HepG2 (cell line): ENCODE measurements around the gene TEX51. TPM values are rescaled to one million over a fixed set of nuclear protein-coding genes. Genes with fewer than 3 reads are reported as not detected.
A peak's percentile ranks its signal among the peaks of the same experiment; 100 is the strongest.

ENCODE experiments used
- ATAC-seq: fragments of 200-7000 bp; cut with Tn5 transposase; 3 replicates; pipeline ENCODE4 v1.9.1; 2020; ENCODE audit warnings: mild to moderate bottlenecking, moderate library complexity
- BruUV-seq: library from RNA; stranded (reverse); fragments of 400-500 nt; replicated peaks from 2 replicates; lab custom pipeline; 2021; lab: Mats Ljungman, UMichigan
- CTCF ChIA-PET: fragments of 300-600 bp; formaldehyde crosslinking; extraction: SDS; loops from one replicate; lab custom pipeline; 2021; ENCODE audit warnings: low total read pairs, inconsistent platforms, low intra/inter-chr PET ratio; lab: Yijun Ruan, JAX
- POLR2A ChIA-PET: fragments of 350-600 bp; sonication (Branson Sonifier 250); formaldehyde crosslinking; loops from one replicate; lab custom pipeline; 2020; ENCODE audit warnings: antibody characterized with exemption, inconsistent platforms; lab: Yijun Ruan, JAX
- DNase-seq: peaks from one replicate; pipeline ENCODE4 v3.0.0-alpha.2; 2015; ENCODE audit warnings: low spot score
- FAIRE-seq: peaks from 3 replicates; lab custom pipeline; 2011; peaks lifted over from hg19 to GRCh38; lab: Jason Lieb, UNC
- H2AFZ ChIP-seq: one replicate; pipeline ENCODE4 v1.6.1; 2011; ENCODE audit warnings: low read length, inconsistent platforms
- H3K27ac ChIP-seq: fragments of 300-600 bp; 3 replicates; pipeline ENCODE4 v1.8.0; 2011; ENCODE audit warnings: mixed run types, mild to moderate bottlenecking, mixed read lengths, low read length, inconsistent platforms; ENCODE audit not compliant: insufficient read depth; ENCODE audit errors: extremely low read length
- H3K27me3 ChIP-seq, 2 experiments: fragments of 200-600 bp in 1 of 2; 2 replicates in 1 of 2; 3 replicates in 1 of 2; pipeline versions ENCODE4 v1.6.0 to v1.8.0; 2011; ENCODE audit warnings: low read length in 2 of 2, mild to moderate bottlenecking in 2 of 2, moderate library complexity in 2 of 2, inconsistent platforms in 1 of 2; ENCODE audit not compliant: insufficient read depth in 2 of 2, control insufficient read depth in 1 of 2
- H3K36me3 ChIP-seq, 2 experiments: fragments of 200-600 bp in 1 of 2; replicated peaks in 1 of 2; 2 replicates in 1 of 2; 3 replicates in 1 of 2; pipeline versions ENCODE4 v1.5.1 to v1.8.0; 2011; ENCODE audit warnings: low read length in 2 of 2, inconsistent platforms in 1 of 2; ENCODE audit not compliant: insufficient read depth in 2 of 2, control insufficient read depth in 1 of 2
- H3K4me1 ChIP-seq: 2 replicates; pipeline ENCODE4 v1.5.1; 2012; ENCODE audit warnings: low read length, inconsistent platforms; ENCODE audit not compliant: insufficient read depth
- H3K4me2 ChIP-seq: 2 replicates; pipeline ENCODE4 v1.6.0; 2011; ENCODE audit warnings: low read depth, low read length, inconsistent platforms
- H3K4me3 ChIP-seq, 3 experiments: fragments of 200-600 bp in 1 of 3; sonication (generic), shearing (Covaris generic) in 1 of 3; replicated peaks in 1 of 3; 2 replicates each; pipeline ENCODE4 v1.5.1; 2011 to 2016; ENCODE audit warnings: low read length in 3 of 3, inconsistent platforms in 2 of 3, low read depth in 2 of 3, mild to moderate bottlenecking in 2 of 3, control low read depth in 1 of 3, mixed read lengths in 1 of 3; ENCODE audit not compliant: insufficient read depth in 1 of 3
- H3K79me2 ChIP-seq: one replicate; pipeline ENCODE4 v1.6.1; 2011; ENCODE audit warnings: low read length, inconsistent platforms; ENCODE audit not compliant: insufficient read depth
- H3K9ac ChIP-seq: 2 replicates; pipeline ENCODE4 v1.6.0; 2011; ENCODE audit warnings: mild to moderate bottlenecking, low read depth, low read length, inconsistent platforms; ENCODE audit not compliant: insufficient read depth
- H3K9me3 ChIP-seq: 2 replicates; pipeline ENCODE4 v1.5.1; 2012; ENCODE audit warnings: mild to moderate bottlenecking, low read length
- H4K20me1 ChIP-seq: 2 replicates; pipeline ENCODE4 v1.6.0; 2011; ENCODE audit warnings: inconsistent platforms, mild to moderate bottlenecking, low read length, moderate library complexity; ENCODE audit not compliant: insufficient read depth
- ARNTL ChIP-seq: sonication (generic); formaldehyde crosslinking; IDR thresholded peaks from 2 replicates; pipeline ENCODE4 v1.4.0; 2020; ENCODE audit warnings: mild to moderate bottlenecking, missing genetic modification reagents
- ATF1 ChIP-seq: IDR thresholded peaks from 2 replicates; pipeline ENCODE4 v1.6.1; 2016; ENCODE audit warnings: mild to moderate bottlenecking, control low read depth
- DMAP1 ChIP-seq: IDR thresholded peaks from 2 replicates; pipeline ENCODE4 v1.6.1; 2016
- FLYWCH1 ChIP-seq: sonication (generic); formaldehyde crosslinking; IDR thresholded peaks from 2 replicates; pipeline ENCODE4 v1.8.1; 2023; ENCODE audit warnings: mild to moderate bottlenecking, missing genetic modification reagents
- NFE2 ChIP-seq: sonication (generic); formaldehyde crosslinking; IDR thresholded peaks from 2 replicates; pipeline ENCODE4 v1.4.0; 2020; ENCODE audit warnings: missing genetic modification reagents
- NFE2L2 ChIP-seq: fragments of 150-350 bp; IDR thresholded peaks from 2 replicates; pipeline ENCODE4 v1.6.1; 2014; ENCODE audit warnings: low read length
- NR2F6 ChIP-seq, 2 experiments: IDR thresholded peaks; 2 replicates each; pipeline ENCODE4 v1.6.1; 2016; ENCODE audit warnings: antibody characterized with exemption in 1 of 2, mild to moderate bottlenecking in 1 of 2
- PHF20 ChIP-seq: sonication (generic); formaldehyde crosslinking; IDR thresholded peaks from 2 replicates; pipeline ENCODE4 v1.5.0; 2020; ENCODE audit warnings: mild to moderate bottlenecking, missing genetic modification reagents
- RCOR2 ChIP-seq: IDR thresholded peaks from 2 replicates; pipeline ENCODE4 v1.6.1; 2016; ENCODE audit warnings: missing biosample characterization, missing genetic modification reagents
- RORA ChIP-seq: sonication (generic); formaldehyde crosslinking; IDR thresholded peaks from 2 replicates; pipeline ENCODE4 v1.5.0; 2020; ENCODE audit warnings: mild to moderate bottlenecking, missing genetic modification reagents, moderate library complexity
- SUZ12 ChIP-seq: fragments of 150-350 bp; IDR thresholded peaks from 2 replicates; pipeline ENCODE4 v1.6.1; 2014; ENCODE audit warnings: low read depth, low read length
- U2AF2 ChIP-seq: fragments of 200-400 bp; formaldehyde crosslinking; IDR thresholded peaks from 2 replicates; pipeline ENCODE4 v1.6.1; 2017; ENCODE audit warnings: low read depth, mild to moderate bottlenecking, low read length
- ZKSCAN1 ChIP-seq: fragments of 150-350 bp; IDR thresholded peaks from 2 replicates; pipeline ENCODE4 v1.6.1; 2014; ENCODE audit warnings: low read length
- ZMAT3 ChIP-seq: sonication (generic); formaldehyde crosslinking; conservative IDR thresholded peaks from 2 replicates; pipeline ENCODE4 v1.7.0; 2021; ENCODE audit warnings: missing genetic modification reagents
- ZNF329 ChIP-seq: sonication (generic); formaldehyde crosslinking; IDR thresholded peaks from 2 replicates; pipeline ENCODE4 v1.9.0; 2021; ENCODE audit warnings: low read depth, mild to moderate bottlenecking, missing genetic modification reagents
- ZNF382 ChIP-seq: sonication (generic); formaldehyde crosslinking; IDR thresholded peaks from 2 replicates; pipeline ENCODE4 v1.5.0; 2020; ENCODE audit warnings: missing genetic modification reagents, mild to moderate bottlenecking, borderline replicate concordance
- ZNF776 ChIP-seq: sonication (generic); formaldehyde crosslinking; IDR thresholded peaks from 2 replicates; pipeline ENCODE4 v1.4.0; 2020; ENCODE audit warnings: mild to moderate bottlenecking, missing genetic modification reagents
- ZZZ3 ChIP-seq: sonication (generic); formaldehyde crosslinking; IDR thresholded peaks from 2 replicates; pipeline ENCODE4 v1.4.0; 2020; ENCODE audit warnings: missing genetic modification reagents, mild to moderate bottlenecking, borderline replicate concordance
- WGBS: methylation state at CpG from one replicate; pipeline ENCODE4 v1.1.6; 2017; ENCODE audit warnings: low lambda C conversion rate; 5-methylcytosine and 5-hydroxymethylcytosine counted together
- in situ Hi-C: cut with HindIII; loops from 2 replicates; pipeline ENCODE4 v1.10.0; 2017; ENCODE audit warnings: low pct_unique_long_range_greater_than_20kb; ENCODE audit not compliant: extremely low pct_ligation_motif_present
- intact Hi-C: fragments of 100-400 bp; cut with micrococcal nuclease; formaldehyde crosslinking; loops from one replicate; pipeline ENCODE4 v1.10.0; 2022; ENCODE audit not compliant: unreplicated experiment
- polyA plus RNA-seq, 8 experiments: library from polyadenylated mRNA; depleted of rRNA in 3 of 8; stranded (reverse) in 7 of 8; unstranded in 1 of 8; fragments of >200 nt; fragmentation: Illumina TruSeq in 4 of 8; extraction: Trizol in 4 of 8; gene quantifications; 2 replicates each; pipeline versions ENCODE4 v1.2.1 to v1.2.3, GENCODE V29; 2011 to 2016; ENCODE audit warnings: low read depth in 4 of 8, missing spikeins in 1 of 8, mixed read lengths in 1 of 8; ENCODE audit not compliant: insufficient read depth in 1 of 8
- total RNA-seq, 5 experiments: library from RNA; depleted of rRNA; stranded (reverse); fragments of >200 nt; fragmentation: Illumina TruSeq; extraction: Trizol; gene quantifications; 2 replicates each; pipeline ENCODE4 v1.2.3, GENCODE V29; 2016; ENCODE audit warnings: low read depth in 1 of 5
- TF ChIP-seq, protein P1 (sequence below): sonication (generic); formaldehyde crosslinking; conservative IDR thresholded peaks from 2 replicates; pipeline ENCODE4 v1.8.0; 2022; ENCODE audit warnings: low read depth, missing genetic modification reagents
- TF ChIP-seq, protein P2 (sequence below): sonication (generic); formaldehyde crosslinking; IDR thresholded peaks from 2 replicates; pipeline ENCODE4 v1.5.0; 2020; ENCODE audit warnings: mild to moderate bottlenecking, missing genetic modification reagents

The TEX51 gene
- total and polyA plus RNA-seq, 2 of the 13 experiments (the other 11 are each of a cell fraction or from before 2014, with no cell fraction given): not detected

DNA sequence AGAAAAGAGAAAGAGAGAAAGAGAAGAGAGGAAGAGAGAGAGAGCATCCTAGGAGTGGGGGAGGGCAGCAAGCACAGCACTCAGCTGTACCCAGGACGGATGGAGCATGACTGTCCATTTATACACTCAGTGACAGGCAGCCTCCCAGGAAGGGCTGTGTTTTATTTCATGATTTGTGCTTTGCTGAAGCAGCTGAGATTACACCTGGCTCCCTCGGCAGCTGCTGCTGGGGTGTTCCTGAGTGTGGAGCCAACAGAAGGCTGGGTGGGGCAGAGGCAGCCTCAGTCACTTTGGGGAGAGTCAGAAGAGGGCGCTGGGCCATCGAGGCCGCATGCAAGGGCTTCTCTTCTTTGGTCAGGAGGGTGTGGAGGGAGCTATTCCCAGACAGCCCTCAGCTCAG lies 47.8 kb upstream of the TEX51 start:
- intact Hi-C loops (no loop called here), in situ Hi-C loops (no loop called here)
- Histone ChIP-seq H3K79me2 (no peaks in the 10 kb centered on the region), H3K36me3 (no peaks in the 10 kb centered on the region), H3K4me1 (no peaks in the 10 kb centered on the region), H3K4me2 (no peak overlapping the region), H3K27me3 (peaks cover 0 to 25% of the 10 kb centered on the region in 2 experiments; a peak in 2 of 5 replicates), H3K27ac (no peak overlapping the region), H2AFZ (no peak overlapping the region), H3K9ac (no peak overlapping the region), H4K20me1 (no peaks in the 10 kb centered on the region), H3K4me3 (no peak overlapping the region), H3K9me3 (no peaks in the 10 kb centered on the region)
- ChIA-PET CTCF (no interaction called here), POLR2A (no interaction called here)
- ATAC-seq: peak; percentile 42; the same call in 2 of the 3 replicates
- no peak for TF ChIP-seq SUZ12
- TF ChIP-seq RCOR2 (CRISPR knock-in tag): no peak
- no peak for TF ChIP-seq U2AF2
- TF ChIP-seq ZNF382 (CRISPR knock-in tag): no peak
- no peak for TF ChIP-seq NFE2 (CRISPR knock-in tag)
- no peak for TF ChIP-seq ZNF329 (CRISPR knock-in tag)
- no peak for TF ChIP-seq DMAP1 (CRISPR knock-in tag)
- TF ChIP-seq, protein P1, sequence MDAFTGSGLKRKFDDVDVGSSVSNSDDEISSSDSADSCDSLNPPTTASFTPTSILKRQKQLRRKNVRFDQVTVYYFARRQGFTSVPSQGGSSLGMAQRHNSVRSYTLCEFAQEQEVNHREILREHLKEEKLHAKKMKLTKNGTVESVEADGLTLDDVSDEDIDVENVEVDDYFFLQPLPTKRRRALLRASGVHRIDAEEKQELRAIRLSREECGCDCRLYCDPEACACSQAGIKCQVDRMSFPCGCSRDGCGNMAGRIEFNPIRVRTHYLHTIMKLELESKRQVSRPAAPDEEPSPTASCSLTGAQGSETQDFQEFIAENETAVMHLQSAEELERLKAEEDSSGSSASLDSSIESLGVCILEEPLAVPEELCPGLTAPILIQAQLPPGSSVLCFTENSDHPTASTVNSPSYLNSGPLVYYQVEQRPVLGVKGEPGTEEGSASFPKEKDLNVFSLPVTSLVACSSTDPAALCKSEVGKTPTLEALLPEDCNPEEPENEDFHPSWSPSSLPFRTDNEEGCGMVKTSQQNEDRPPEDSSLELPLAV (CRISPR knock-in tag): no peak
- no peak for DNase-seq
- BruUV-seq: no TSS peak
- WGBS: 1% methylated on average over 4 of the region's 5 CpGs
- no peak for FAIRE-seq

DNA sequence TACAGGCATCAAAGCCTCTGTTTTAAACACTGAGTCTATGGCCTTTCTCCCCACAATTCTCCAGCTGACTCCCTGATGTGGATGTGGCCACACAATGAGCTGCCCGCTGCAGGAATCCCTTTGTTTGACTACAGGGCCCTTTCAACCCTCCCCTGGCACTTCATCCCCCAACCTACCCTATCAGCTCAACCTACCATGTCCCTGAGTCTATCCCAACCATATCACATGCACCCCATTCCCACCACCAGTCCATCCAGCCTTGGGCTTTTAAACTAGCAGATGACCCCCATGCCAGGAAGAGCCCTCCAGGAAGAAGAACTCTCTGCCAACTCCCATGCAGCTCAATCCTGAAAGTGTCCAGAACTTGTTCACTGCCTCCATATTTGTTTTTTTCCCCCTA lies 46.9 kb upstream of the TEX51 start:
- 0% methylated on average over 1 of the region's 1 CpG for WGBS
- TF ChIP-seq NR2F6 (IDR thresholded peaks at IDR 0.05) (no peak), NR2F6 (CRISPR knock-in tag; IDR thresholded peaks at IDR 0.05) (no peak), ZMAT3 (CRISPR knock-in tag) (no peak), NFE2L2 (no peak), ARNTL (no peak), ZKSCAN1 (no peak), RORA (CRISPR knock-in tag) (no peak), ZNF776 (CRISPR knock-in tag) (no peak), ATF1 (CRISPR knock-in tag) (no peak), FLYWCH1 (CRISPR knock-in tag) (no peak), ZZZ3 (CRISPR knock-in tag) (no peak), PHF20 (CRISPR knock-in tag) (no peak)
- TF ChIP-seq, protein P2, sequence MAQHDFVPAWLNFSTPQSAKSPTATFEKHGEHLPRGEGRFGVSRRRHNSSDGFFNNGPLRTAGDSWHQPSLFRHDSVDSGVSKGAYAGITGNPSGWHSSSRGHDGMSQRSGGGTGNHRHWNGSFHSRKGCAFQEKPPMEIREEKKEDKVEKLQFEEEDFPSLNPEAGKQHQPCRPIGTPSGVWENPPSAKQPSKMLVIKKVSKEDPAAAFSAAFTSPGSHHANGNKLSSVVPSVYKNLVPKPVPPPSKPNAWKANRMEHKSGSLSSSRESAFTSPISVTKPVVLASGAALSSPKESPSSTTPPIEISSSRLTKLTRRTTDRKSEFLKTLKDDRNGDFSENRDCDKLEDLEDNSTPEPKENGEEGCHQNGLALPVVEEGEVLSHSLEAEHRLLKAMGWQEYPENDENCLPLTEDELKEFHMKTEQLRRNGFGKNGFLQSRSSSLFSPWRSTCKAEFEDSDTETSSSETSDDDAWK (CRISPR knock-in tag): no peak
- ATAC-seq (no peak), DNase-seq (no peak), FAIRE-seq (no peak)
- Histone ChIP-seq H3K4me3 (no peak overlapping the region), H2AFZ (no peak overlapping the region), H3K9ac (no peak overlapping the region), H3K4me1 (no peaks in the 10 kb centered on the region), H4K20me1 (no peaks in the 10 kb centered on the region), H3K27ac (no peak overlapping the region), H3K27me3 (peaks cover 0 to 30% of the 10 kb centered on the region in 2 experiments; a peak in 2 of 5 replicates), H3K36me3 (no peaks in the 10 kb centered on the region), H3K79me2 (no peaks in the 10 kb centered on the region), H3K9me3 (no peaks in the 10 kb centered on the region), H3K4me2 (no peak overlapping the region)
- in situ Hi-C loops (no loop called here), intact Hi-C loops (no loop called here)
- ChIA-PET POLR2A (no interaction called here), CTCF (no interaction called here)
- no TSS peak for BruUV-seq
